ENCODE results near the gene CCDC137.
A peak's percentile ranks its signal among the peaks of the same experiment; 100 is the strongest.

Gene CCDC137

GRCh38 chr17:81682565-81683207 lies 16.1 kb downstream of the CCDC137 start:
- DNase-seq (ENCODE audit: low read depth in 4 of 4, low spot score in 1 of 4) = no peak

- DNase-seq (ENCODE audit: low read depth in 4 of 4, low spot score in 1 of 4) = no peak
Observed at GRCh38 chr17:81683208-81683583, 16.7 kb downstream of the CCDC137 start.

- peak; percentile 88 to 96 (median 90) for DNase-seq (ENCODE audit: low read depth in 4 of 4, low spot score in 1 of 4)
Observed at GRCh38 chr17:81683584-81684441, 17.3 kb downstream of the CCDC137 start, which contains the start of the genes ARL16 and HGS. TSS of gene ARL16 (minus strand) at chr17:81683797. CDS start at chr17:81683753, 44 bp downstream. TSS of gene HGS (plus strand) at chr17:81684011. CDS start at chr17:81684067, 56 bp downstream.

- no peak for DNase-seq (ENCODE audit: low read depth in 4 of 4, low spot score in 1 of 4)
Observed at GRCh38 chr17:81684442-81684911, 17.9 kb downstream of the CCDC137 start.

GRCh38 chr17:81685108-81685507 lies 18.6 kb downstream of the CCDC137 start:
- DNase-seq (ENCODE audit: low read depth in 4 of 4, low spot score in 1 of 4) = peak in 1 of 4 experiments; percentile 46

- DNase-seq (ENCODE audit: low read depth in 4 of 4, low spot score in 1 of 4) = no peak
Observed at GRCh38 chr17:81686614-81687013, 20.1 kb downstream of the CCDC137 start.

GRCh38 chr17:81687770-81688541 lies 21.4 kb downstream of the CCDC137 start:
- DNase-seq (ENCODE audit: low read depth in 4 of 4, low spot score in 1 of 4) = no peak

GRCh38 chr17:81688616-81689015 lies 22.1 kb downstream of the CCDC137 start:
- no peak for DNase-seq (ENCODE audit: low read depth in 4 of 4, low spot score in 1 of 4)

- no peak for DNase-seq (ENCODE audit: low read depth in 4 of 4, low spot score in 1 of 4)
Observed at GRCh38 chr17:81690066-81690465, 23.5 kb downstream of the CCDC137 start.

GRCh38 chr17:81690549-81690948 lies 24.0 kb downstream of the CCDC137 start:
- no peak for DNase-seq (ENCODE audit: low read depth in 4 of 4, low spot score in 1 of 4)

- DNase-seq (ENCODE audit: low read depth in 4 of 4, low spot score in 1 of 4) = no peak
Observed at GRCh38 chr17:81691196-81691595, 24.7 kb downstream of the CCDC137 start.

- DNase-seq (ENCODE audit: low read depth in 4 of 4, low spot score in 1 of 4) = no peak
Observed at GRCh38 chr17:81691608-81692007, 25.1 kb downstream of the CCDC137 start.

- DNase-seq (ENCODE audit: low read depth in 4 of 4, low spot score in 1 of 4) = no peak
Observed at GRCh38 chr17:81693509-81694210, 27.1 kb downstream of the CCDC137 start.

- no peak for DNase-seq (ENCODE audit: low read depth in 4 of 4, low spot score in 1 of 4)
Observed at GRCh38 chr17:81694810-81695209, 28.3 kb downstream of the CCDC137 start.

GRCh38 chr17:81695211-81695610 lies 28.7 kb downstream of the CCDC137 start:
- no peak for DNase-seq (ENCODE audit: low read depth in 4 of 4, low spot score in 1 of 4)

- DNase-seq (ENCODE audit: low read depth in 4 of 4, low spot score in 1 of 4) = no peak
Observed at GRCh38 chr17:81695801-81696200, 29.3 kb downstream of the CCDC137 start.

- no peak for DNase-seq (ENCODE audit: low read depth in 4 of 4, low spot score in 1 of 4)
Observed at GRCh38 chr17:81696218-81696941, 29.8 kb downstream of the CCDC137 start.

GRCh38 chr17:81697261-81698044 lies 30.9 kb downstream of the CCDC137 start:
- no peak for DNase-seq (ENCODE audit: low read depth in 4 of 4, low spot score in 1 of 4)
